ENCODE measurements around the gene HIGD1C.

GRCh38 chr12:50925920-50926319, 26.4 kb upstream of the HIGD1C start:
- no peak for TF ChIP-seq EZH2 (IDR thresholded peaks at IDR 0.05; ENCODE audit: insufficient read depth, poor library complexity, severe bottlenecking)
- TF ChIP-seq EZH2phosphoT487 (IDR thresholded peaks at IDR 0.05; ENCODE audit: insufficient read depth, low read depth): no peak

Data from GM23248 (cell line).